ENCODE measurements around the gene DLX3.

DLX3 gene

GRCh38 chr17:49995055-49995738 lies at the start of gene DLX3:
Gene DLX3 (minus strand): TSS chr17:49995224. CDS start chr17:49994998, 226 bp downstream.
- TF ChIP-seq CTCF (IDR thresholded peaks at IDR 0.05), result no peak

- TF ChIP-seq CTCF (IDR thresholded peaks at IDR 0.05), result no peak
Measured at GRCh38 chr17:50044483-50044882, 49.5 kb upstream of the DLX3 start.

GRCh38 chr17:50043290-50044148 lies 48.5 kb upstream of the DLX3 start:
- no peak for TF ChIP-seq CTCF (IDR thresholded peaks at IDR 0.05)

- TF ChIP-seq CTCF (IDR thresholded peaks at IDR 0.05), result no peak
Measured at GRCh38 chr17:50042211-50042610, 47.2 kb upstream of the DLX3 start.

- no peak for TF ChIP-seq CTCF (IDR thresholded peaks at IDR 0.05)
Measured at GRCh38 chr17:50039058-50039457, 44.0 kb upstream of the DLX3 start.

GRCh38 chr17:50037321-50038107 lies 42.5 kb upstream of the DLX3 start:
- no peak for TF ChIP-seq CTCF (IDR thresholded peaks at IDR 0.05)

GRCh38 chr17:50036455-50037261 lies 41.6 kb upstream of the DLX3 start:
- no peak for TF ChIP-seq CTCF (IDR thresholded peaks at IDR 0.05)

All from LNCAP (cell line).